Stimulated activated CD8-positive, alpha-beta memory T cell treated with anti-CD3 and anti-CD28 coated beads, Interleukin-4, amount 100 ng/mL, for 24 hours (primary cell): ENCODE results near the gene ARAP1.

Experiments used
- DNase-seq: peaks from one replicate; pipeline ENCODE4 v3.0.0-alpha.2; 2020; ENCODE audit warnings: low read depth

Gene ARAP1

DNA sequence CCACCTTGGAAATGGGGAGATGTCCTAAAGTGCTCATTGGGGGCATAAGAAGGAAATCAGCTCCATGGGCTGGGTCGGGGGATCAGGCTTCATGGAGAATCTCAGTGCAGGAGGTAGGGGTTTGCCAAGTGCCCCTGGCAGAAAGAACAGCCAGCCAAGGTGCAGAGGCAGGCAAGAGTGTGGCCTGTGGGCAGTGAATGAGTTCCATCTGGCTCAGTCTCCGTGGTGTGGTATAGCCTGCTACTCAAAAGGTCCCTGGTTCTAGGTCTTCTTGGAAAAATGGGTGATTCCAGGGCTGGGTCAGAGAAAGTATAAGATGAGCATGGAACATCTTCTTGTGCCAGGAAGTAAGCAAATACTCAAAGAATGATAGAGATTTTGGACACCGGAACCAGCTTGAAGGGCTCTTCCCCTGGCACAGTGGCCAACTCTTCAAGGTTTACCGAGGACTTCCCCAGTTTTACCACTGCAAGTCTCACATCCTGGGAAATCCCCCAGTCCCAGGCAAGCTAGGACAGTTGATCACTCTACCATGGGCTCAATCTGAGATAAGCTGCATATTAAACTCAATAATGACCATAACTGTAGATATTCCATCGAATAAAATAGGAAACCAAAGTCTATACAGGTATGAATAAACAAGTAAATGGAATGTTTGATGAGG is 10.6 kb upstream of the ARAP1 start:
- no peak for DNase-seq

GRCh38 chr11:72760539-72761405 is 8.6 kb upstream of the ARAP1 start:
- DNase-seq, result no peak

DNA sequence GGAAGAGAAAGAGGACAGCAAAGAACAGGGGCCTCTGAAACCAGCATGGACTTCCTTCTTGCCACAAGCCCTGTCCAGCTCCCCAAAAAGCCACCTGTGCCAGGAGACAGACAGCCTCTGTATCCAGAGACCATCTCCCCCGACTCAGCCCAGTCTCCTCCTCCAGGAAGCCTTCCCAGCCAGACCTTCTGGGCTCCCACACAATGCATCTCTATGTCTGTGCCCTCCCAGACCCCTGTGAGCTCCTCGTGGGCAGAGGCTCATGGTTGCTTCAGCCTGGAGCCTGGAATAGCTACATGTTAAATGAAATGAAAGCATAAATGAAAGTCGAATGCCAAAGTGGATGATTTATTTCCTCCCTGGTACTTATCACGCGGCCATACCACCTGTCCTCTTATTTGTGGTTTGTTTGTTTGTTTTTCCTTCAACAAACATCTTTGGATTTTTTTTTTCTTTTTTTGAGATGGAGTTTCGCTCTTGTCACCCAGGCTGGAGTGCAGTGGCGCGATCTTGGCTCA is 7.3 kb upstream of the ARAP1 start:
- no peak for DNase-seq

DNA sequence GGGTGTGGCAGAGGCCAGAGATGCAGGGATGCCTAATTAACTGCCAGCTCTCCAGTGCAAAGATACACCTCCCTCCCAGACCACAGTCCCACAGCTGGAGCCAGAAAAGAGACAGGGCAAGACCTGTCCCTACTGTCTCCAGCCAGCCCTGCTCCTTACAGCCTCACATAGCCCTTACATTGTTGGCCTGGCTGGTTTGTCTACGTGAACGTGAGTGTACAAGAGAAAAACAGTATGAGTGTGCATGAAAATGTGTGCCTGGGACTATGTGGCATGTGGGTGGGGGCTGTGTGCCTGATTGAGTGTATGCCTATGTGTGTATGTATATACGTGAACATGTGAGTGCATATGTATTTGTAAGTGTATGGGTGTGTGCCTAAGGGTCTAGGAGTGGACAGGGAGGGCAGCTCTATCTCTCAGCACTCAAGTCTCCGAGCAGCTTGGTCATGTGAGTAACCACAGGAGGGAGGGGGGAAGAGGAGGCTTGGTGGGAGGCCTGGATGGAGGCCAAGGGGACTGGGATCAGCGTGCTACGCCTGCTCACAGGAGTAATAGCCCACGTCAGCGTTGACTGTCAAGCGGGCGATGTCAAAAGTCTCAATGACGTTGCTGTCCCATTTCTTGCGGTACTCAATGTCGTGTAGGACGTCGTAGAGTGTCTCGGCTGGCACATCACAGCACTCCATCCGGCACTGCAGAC is 6.6 kb upstream of the ARAP1 start:
- no peak for DNase-seq

DNA sequence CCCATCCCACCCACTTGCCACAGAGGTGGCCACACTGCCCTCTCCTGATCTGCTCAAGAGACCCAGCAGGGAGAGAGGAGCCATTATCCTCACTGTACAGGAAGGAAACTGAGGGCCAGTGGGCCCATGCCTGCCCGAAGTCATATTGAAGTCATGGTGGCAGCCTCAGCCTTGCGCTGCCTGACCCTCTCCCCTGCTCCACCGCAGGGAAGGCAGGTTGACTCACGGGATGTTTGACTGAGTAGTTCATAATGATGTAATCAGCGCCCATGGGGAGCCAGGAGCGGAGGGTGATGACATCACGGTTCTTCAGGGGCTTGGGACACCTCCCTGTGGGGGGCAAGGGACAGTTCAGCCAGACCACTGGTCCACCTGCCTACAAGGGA is 6.1 kb upstream of the ARAP1 start:
- DNase-seq, result no peak

DNA sequence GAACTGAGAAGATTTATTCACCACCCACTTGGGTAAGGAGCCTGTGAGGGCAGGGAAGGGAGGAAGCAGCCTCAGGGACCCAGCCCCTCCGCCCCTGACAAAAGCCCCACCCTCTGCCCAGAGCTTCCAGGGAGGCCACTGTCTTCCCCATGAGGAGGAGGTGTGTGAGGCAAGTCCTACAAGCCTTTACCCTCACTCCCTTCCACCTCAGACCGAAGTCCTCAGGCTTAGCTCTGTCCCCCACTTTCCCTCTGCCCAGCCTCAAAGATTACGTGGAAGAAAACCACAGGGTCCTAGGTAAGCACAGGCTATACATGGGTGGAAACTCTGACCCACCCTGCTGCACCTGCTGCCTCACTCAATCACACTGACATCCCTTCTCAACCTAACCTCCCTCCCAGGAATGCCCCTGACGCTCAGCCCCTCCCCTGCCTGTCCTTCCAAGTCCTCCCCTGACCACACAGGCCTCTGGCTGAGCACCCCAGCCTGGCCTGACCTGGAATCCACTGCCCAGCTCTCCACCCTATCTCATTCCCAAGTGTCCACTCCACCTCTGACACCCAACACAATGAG is 3.6 kb upstream of the ARAP1 start:
- DNase-seq, result no peak

- DNase-seq, result no peak
Observed at GRCh38 chr11:72754544-72755155, 2.4 kb upstream of the ARAP1 start.

GRCh38 chr11:72754149-72754543 is 1.9 kb upstream of the ARAP1 start:
- no peak for DNase-seq

DNA sequence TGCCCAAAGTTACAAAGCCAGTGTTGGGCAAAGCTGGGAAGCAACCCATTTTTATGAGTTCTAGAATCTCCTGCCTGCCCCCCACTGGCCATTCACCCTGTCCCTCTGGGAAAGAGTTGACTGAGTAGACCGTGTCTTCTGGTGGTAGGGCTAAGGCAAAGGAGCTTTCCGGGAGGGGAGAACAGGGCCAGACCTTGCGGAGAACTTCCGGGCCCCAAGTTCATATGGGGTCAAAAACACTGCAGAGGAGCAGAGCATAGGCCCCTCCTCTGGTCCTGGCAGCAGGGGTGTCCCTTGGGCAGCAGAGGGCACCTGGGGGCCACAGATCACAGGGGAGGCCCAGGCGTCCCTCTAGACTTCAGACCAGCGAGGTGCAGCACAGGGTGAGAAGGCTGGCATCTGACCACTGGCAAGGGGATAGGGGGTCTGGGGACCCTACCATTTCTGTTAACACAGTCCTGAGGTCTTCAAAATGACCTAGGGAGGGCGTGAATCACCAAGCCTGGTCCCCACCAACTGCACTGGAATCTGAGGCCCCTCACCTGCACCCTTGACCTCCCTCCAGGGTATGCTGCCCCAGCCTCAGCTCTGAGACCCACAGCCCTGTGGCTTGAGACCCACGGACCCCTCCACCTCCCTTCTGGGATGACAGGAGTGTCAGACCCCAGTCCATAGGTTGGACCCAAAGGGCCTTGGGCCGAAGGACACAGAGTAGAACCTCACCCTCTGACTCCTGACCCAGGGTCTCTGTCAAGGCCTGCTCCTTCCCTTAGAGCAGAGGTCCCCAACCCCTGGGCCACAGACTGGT is 1.3 kb upstream of the ARAP1 start:
- no peak for DNase-seq

- no peak for DNase-seq
Observed at GRCh38 chr11:72751116-72752087, 806 bp downstream of the ARAP1 start.

DNA sequence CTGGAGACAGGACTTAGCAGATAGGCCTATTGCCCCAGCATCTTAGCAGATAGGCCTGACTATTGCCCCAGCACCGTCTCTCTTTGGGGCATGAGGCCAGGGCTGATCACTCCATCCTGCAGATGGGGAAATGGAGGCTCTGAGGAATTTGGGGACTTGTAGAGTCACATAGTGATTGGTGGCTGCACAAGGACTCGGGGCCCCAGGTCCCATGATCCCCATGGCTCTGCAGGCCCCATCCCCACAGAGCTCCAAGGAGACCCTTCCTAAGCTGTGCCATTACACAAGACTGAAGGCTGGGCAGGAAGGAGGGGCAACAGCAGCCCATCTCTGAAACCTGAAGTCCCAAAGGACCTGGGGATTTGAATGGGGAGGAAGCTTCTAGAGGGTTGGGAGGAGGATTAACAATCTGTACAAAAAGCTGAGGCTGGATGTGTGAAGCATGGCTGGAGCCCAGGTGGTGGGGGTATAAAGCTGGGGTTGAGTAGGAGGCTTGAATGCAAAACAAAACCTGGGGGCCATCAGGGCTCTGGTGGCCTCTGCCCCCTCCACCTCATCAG is 1.6 kb downstream of the ARAP1 start:
- no peak for DNase-seq

GRCh38 chr11:72750086-72750485 is 2.1 kb downstream of the ARAP1 start:
- DNase-seq, result no peak

DNA sequence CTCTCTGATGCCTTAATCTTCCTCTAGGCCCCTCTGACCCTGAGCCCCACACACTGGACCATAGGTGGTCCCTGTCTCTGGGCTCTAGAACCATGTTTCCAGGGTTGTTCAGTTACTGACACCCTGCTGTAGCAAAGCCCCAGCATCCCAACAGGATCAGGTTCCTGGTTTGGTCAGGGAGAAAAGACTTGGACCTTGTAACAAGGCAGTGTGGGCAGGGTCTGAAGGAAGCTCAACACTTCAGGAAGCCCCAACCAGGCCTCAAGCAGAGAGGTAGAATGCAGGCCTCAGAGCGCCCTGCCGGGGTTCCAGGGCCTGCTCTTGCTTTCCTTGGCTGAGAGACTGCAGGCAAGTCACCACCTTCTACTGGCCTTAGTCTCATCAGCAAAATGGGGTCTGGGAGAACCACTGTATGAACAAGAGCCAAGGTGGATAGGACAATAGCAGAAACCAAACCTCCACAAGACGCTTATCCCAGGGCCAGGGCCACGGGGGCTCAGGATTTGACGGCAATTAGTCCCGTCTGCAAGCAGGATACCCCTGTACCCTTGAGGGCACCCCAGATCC is 4.8 kb downstream of the ARAP1 start:
- DNase-seq, result no peak

GRCh38 chr11:72746821-72747220 is 5.4 kb downstream of the ARAP1 start:
- no peak for DNase-seq

DNA sequence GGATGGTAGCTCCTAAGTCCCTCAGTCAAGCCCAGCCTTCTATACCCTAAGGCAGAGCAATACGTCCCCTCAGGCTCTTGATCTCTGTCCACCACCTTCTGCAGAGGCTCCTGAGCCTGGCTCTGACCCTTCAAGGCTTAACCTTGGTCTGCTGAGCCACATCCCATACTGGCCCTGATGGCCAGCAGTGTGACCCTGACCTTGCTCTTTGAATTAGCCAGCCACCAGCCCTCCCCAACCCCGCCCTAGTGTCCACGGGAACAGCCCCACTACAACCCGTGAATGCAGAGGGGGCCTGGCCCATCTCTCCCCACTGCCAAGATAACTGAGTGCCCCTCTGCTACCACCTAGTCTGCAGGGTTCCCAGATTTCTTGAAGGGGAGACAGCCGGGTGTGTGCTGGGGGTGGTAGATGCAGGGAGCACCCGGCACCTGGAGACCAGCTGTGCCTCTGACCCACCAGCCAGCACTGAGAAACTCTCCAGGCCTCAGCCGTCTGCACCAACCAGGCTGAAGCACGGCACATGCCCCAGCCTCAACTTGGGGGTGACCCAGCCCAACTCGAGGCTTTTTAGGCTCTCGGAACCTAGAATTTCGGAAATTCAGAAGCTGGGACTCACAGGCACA is 6.2 kb downstream of the ARAP1 start:
- no peak for DNase-seq

GRCh38 chr11:72745511-72745910 is 6.7 kb downstream of the ARAP1 start:
- DNase-seq, result no peak

- DNase-seq, result no peak
Observed at GRCh38 chr11:72744474-72744873, 7.7 kb downstream of the ARAP1 start.

GRCh38 chr11:72743321-72744221 is 8.6 kb downstream of the ARAP1 start:
- DNase-seq, result no peak
